Endothelial cell of umbilical vein (primary cell): ENCODE measurements around the gene HAUS5.

Experiments
- CTCF ChIP-seq, 2 donors: IDR thresholded peaks; 1 replicate in 1 of 2; 2 replicates in 1 of 2; pipeline ENCODE4 v1.5.1; 2011; ENCODE audit warnings: low read length in 2 of 2, mild to moderate bottlenecking in 2 of 2, moderate library complexity in 2 of 2, control low read depth in 1 of 2, inconsistent platforms in 1 of 2, low read depth in 1 of 2; ENCODE audit not compliant: insufficient read depth in 1 of 2; ENCODE audit errors: extremely low read depth in 1 of 2
- EZH2 ChIP-seq: IDR thresholded peaks from 2 replicates; pipeline ENCODE4 v1.6.1; 2012; ENCODE audit warnings: borderline replicate concordance, low read depth, mild to moderate bottlenecking, moderate library complexity, low read length, inconsistent platforms; ENCODE audit not compliant: severe bottlenecking
- FOS ChIP-seq: IDR thresholded peaks from 2 replicates; pipeline ENCODE4 v1.6.1; 2011; ENCODE audit warnings: mild to moderate bottlenecking, low read length, moderate library complexity, borderline replicate concordance; ENCODE audit not compliant: insufficient read depth
- MYC ChIP-seq: IDR thresholded peaks from one replicate; pipeline ENCODE4 v1.6.1; 2011; ENCODE audit warnings: mild to moderate bottlenecking, low read depth, low read length
- POLR2A ChIP-seq: IDR thresholded peaks from 2 replicates; pipeline ENCODE4 v1.6.1; 2012; ENCODE audit warnings: low read depth, mild to moderate bottlenecking, control low read depth, low read length
- POLR2AphosphoS5 ChIP-seq: IDR thresholded peaks from 2 replicates; pipeline ENCODE4 v1.6.1; 2012; ENCODE audit warnings: low read depth, mild to moderate bottlenecking, control low read depth, low read length, moderate library complexity; ENCODE audit not compliant: insufficient read depth

- TF ChIP-seq CTCF (IDR thresholded peaks at IDR 0.05; ENCODE audit: extremely low read depth in 1 of 2, insufficient read depth in 1 of 2, low read depth in 1 of 2, low read length in 2 of 2) = no peak
- TF ChIP-seq MYC = no peak
- TF ChIP-seq POLR2AphosphoS5 = no peak
- no peak for TF ChIP-seq FOS
- no peak for TF ChIP-seq POLR2A
- TF ChIP-seq EZH2 = no peak
Measured at GRCh38 chr19:35673121-35673804, 60.7 kb downstream of the HAUS5 start.
